Measurements from ENCODE around the gene TUBB3. TPM values are rescaled to one million over a fixed set of nuclear protein-coding genes. Genes with fewer than 3 reads are reported as not detected.

Gene TUBB3
- total and polyA plus RNA-seq, 2 of the 8 experiments (the other 6 are each of a cell fraction or from before 2014, with no cell fraction given) = 275 to 393 TPM

DNA sequence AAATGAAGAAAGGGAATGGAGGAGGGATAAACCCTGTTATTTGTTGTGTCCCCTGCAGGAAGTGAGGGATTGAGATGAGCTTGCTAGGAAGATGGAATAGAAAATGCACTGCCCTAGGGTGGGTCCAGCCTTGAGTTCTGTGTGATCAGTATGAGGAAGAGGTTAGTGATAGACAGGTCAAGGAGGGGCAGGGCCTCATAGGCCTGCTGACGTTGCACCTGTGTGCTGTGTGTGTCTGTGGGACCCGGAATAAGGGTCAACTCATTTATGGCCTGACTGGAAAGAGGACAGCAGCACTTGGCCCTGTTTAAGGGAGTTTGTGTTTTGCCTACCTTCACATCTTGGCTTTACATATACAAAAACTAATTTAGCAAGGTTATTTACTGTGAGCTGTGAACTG, 51.7 kb downstream of the TUBB3 start (continued):
- TF ChIP-seq, protein P1, sequence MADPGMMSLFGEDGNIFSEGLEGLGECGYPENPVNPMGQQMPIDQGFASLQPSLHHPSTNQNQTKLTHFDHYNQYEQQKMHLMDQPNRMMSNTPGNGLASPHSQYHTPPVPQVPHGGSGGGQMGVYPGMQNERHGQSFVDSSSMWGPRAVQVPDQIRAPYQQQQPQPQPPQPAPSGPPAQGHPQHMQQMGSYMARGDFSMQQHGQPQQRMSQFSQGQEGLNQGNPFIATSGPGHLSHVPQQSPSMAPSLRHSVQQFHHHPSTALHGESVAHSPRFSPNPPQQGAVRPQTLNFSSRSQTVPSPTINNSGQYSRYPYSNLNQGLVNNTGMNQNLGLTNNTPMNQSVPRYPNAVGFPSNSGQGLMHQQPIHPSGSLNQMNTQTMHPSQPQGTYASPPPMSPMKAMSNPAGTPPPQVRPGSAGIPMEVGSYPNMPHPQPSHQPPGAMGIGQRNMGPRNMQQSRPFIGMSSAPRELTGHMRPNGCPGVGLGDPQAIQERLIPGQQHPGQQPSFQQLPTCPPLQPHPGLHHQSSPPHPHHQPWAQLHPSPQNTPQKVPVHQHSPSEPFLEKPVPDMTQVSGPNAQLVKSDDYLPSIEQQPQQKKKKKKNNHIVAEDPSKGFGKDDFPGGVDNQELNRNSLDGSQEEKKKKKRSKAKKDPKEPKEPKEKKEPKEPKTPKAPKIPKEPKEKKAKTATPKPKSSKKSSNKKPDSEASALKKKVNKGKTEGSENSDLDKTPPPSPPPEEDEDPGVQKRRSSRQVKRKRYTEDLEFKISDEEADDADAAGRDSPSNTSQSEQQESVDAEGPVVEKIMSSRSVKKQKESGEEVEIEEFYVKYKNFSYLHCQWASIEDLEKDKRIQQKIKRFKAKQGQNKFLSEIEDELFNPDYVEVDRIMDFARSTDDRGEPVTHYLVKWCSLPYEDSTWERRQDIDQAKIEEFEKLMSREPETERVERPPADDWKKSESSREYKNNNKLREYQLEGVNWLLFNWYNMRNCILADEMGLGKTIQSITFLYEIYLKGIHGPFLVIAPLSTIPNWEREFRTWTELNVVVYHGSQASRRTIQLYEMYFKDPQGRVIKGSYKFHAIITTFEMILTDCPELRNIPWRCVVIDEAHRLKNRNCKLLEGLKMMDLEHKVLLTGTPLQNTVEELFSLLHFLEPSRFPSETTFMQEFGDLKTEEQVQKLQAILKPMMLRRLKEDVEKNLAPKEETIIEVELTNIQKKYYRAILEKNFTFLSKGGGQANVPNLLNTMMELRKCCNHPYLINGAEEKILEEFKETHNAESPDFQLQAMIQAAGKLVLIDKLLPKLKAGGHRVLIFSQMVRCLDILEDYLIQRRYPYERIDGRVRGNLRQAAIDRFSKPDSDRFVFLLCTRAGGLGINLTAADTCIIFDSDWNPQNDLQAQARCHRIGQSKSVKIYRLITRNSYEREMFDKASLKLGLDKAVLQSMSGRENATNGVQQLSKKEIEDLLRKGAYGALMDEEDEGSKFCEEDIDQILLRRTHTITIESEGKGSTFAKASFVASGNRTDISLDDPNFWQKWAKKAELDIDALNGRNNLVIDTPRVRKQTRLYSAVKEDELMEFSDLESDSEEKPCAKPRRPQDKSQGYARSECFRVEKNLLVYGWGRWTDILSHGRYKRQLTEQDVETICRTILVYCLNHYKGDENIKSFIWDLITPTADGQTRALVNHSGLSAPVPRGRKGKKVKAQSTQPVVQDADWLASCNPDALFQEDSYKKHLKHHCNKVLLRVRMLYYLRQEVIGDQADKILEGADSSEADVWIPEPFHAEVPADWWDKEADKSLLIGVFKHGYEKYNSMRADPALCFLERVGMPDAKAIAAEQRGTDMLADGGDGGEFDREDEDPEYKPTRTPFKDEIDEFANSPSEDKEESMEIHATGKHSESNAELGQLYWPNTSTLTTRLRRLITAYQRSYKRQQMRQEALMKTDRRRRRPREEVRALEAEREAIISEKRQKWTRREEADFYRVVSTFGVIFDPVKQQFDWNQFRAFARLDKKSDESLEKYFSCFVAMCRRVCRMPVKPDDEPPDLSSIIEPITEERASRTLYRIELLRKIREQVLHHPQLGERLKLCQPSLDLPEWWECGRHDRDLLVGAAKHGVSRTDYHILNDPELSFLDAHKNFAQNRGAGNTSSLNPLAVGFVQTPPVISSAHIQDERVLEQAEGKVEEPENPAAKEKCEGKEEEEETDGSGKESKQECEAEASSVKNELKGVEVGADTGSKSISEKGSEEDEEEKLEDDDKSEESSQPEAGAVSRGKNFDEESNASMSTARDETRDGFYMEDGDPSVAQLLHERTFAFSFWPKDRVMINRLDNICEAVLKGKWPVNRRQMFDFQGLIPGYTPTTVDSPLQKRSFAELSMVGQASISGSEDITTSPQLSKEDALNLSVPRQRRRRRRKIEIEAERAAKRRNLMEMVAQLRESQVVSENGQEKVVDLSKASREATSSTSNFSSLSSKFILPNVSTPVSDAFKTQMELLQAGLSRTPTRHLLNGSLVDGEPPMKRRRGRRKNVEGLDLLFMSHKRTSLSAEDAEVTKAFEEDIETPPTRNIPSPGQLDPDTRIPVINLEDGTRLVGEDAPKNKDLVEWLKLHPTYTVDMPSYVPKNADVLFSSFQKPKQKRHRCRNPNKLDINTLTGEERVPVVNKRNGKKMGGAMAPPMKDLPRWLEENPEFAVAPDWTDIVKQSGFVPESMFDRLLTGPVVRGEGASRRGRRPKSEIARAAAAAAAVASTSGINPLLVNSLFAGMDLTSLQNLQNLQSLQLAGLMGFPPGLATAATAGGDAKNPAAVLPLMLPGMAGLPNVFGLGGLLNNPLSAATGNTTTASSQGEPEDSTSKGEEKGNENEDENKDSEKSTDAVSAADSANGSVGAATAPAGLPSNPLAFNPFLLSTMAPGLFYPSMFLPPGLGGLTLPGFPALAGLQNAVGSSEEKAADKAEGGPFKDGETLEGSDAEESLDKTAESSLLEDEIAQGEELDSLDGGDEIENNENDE (IDR thresholded peaks at IDR 0.05; ENCODE audit: insufficient replicate concordance, low read length) = no peak
- TF ChIP-seq SUZ12 (IDR thresholded peaks at IDR 0.05; ENCODE audit: low read length) (no peak), SP2 (IDR thresholded peaks at IDR 0.05; ENCODE audit: low read length) (no peak), HDAC2 (IDR thresholded peaks at IDR 0.05; ENCODE audit: borderline replicate concordance in 1 of 2, low read depth in 2 of 2, low read length in 2 of 2) (no peak), SP1 (IDR thresholded peaks at IDR 0.05; ENCODE audit: low read depth, low read length) (no peak), TCF12 (IDR thresholded peaks at IDR 0.05; ENCODE audit: low read depth, low read length) (no peak), CBX8 (IDR thresholded peaks at IDR 0.05; ENCODE audit: borderline replicate concordance, low read depth, low read length) (no peak), JUND (IDR thresholded peaks at IDR 0.05; ENCODE audit: low read length) (no peak), TBP (IDR thresholded peaks at IDR 0.05; ENCODE audit: low read depth, low read length) (no peak)
